ENCODE data around the gene TRIL. TPM values are rescaled to one million over a fixed set of nuclear protein-coding genes. Genes with fewer than 3 reads are reported as not detected.

The TRIL gene
- total and polyA plus RNA-seq, 2 of the 13 experiments (the other 11 are each of a cell fraction or from before 2014, with no cell fraction given) = 0.18 to 0.40 TPM

DNA sequence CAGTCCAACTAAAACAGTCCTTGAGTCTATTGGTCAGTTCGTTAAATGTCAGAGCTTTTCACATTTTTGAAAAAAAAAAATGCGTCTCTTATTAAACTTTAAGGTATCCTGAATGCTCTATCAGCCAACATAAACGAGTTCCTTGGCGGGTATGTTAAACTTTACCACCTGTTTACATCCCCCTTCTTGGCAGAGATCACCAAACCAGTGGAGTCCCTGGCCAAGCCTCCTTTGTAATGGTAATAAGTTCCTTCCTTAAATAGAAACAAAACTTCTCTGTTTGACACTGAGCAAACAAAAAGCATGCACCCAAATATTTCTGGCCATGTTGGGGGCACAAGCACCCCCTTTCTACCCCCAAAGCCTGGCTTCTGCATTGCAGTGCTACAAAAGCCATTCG lies 3.2 kb downstream of the TRIL start:
- no peak overlapping the region for H3K27ac ChIP-seq (ENCODE audit: extremely low read length, insufficient read depth, low read length)
- H3K79me2 ChIP-seq (ENCODE audit: insufficient read depth, low read length) = no peaks in the 10 kb centered on the region
- H3K9ac ChIP-seq (ENCODE audit: insufficient read depth, low read depth, low read length) = no peak overlapping the region
- H3K36me3 ChIP-seq (replicated peaks in 1 of 2; ENCODE audit: control insufficient read depth in 1 of 2, insufficient read depth in 2 of 2, low read length in 2 of 2) = no peaks in the 10 kb centered on the region
- no peaks in the 10 kb centered on the region for H3K27me3 ChIP-seq (ENCODE audit: control insufficient read depth in 1 of 2, insufficient read depth in 2 of 2, low read length in 2 of 2)
- H3K4me1 ChIP-seq (ENCODE audit: insufficient read depth, low read length) = peaks cover 26% of the 10 kb centered on the region
- ATAC-seq (no peak), FAIRE-seq (no peak), DNase-seq (ENCODE audit: low spot score) (no peak)
- intact Hi-C loops (cut with micrococcal nuclease; ENCODE audit: unreplicated experiment) (no loop called here), in situ Hi-C loops (cut with HindIII; ENCODE audit: extremely low pct_ligation_motif_present, low pct_unique_long_range_greater_than_20kb) (loop anchor here (5.0 to 10.0 kb wide), 2 partner anchors 33 to 150 kb away; no protein-coding TSS in a partner anchor)
- H4K20me1 ChIP-seq (ENCODE audit: insufficient read depth, low read length) = no peaks in the 10 kb centered on the region
- TSS peak; percentile 72 for BruUV-seq (replicated peaks)
- 73% methylated on average over 5 of the region's 5 CpGs for WGBS (ENCODE audit: low lambda C conversion rate)
- ChIA-PET POLR2A (interaction anchor here (2.1 kb wide), 1 partner anchor 28 kb away, joined by 13 read pairs; no protein-coding TSS in a partner anchor), CTCF (ENCODE audit: low intra/inter-chr PET ratio, low total read pairs) (interaction anchor here (1.5 to 2.2 kb wide), 2 partner anchors 33 to 147 kb away, joined by 7 to 16 read pairs; no protein-coding TSS in a partner anchor)
- H2AFZ ChIP-seq (ENCODE audit: low read length) = no peak overlapping the region
- no peak overlapping the region for H3K4me3 ChIP-seq (replicated peaks in 1 of 3; ENCODE audit: insufficient read depth in 1 of 3, low read depth in 2 of 3, low read length in 3 of 3)
- H3K4me2 ChIP-seq (ENCODE audit: low read depth, low read length) = no peak overlapping the region
- no peaks in the 10 kb centered on the region for H3K9me3 ChIP-seq (ENCODE audit: low read length)
- TF ChIP-seq, protein P1, sequence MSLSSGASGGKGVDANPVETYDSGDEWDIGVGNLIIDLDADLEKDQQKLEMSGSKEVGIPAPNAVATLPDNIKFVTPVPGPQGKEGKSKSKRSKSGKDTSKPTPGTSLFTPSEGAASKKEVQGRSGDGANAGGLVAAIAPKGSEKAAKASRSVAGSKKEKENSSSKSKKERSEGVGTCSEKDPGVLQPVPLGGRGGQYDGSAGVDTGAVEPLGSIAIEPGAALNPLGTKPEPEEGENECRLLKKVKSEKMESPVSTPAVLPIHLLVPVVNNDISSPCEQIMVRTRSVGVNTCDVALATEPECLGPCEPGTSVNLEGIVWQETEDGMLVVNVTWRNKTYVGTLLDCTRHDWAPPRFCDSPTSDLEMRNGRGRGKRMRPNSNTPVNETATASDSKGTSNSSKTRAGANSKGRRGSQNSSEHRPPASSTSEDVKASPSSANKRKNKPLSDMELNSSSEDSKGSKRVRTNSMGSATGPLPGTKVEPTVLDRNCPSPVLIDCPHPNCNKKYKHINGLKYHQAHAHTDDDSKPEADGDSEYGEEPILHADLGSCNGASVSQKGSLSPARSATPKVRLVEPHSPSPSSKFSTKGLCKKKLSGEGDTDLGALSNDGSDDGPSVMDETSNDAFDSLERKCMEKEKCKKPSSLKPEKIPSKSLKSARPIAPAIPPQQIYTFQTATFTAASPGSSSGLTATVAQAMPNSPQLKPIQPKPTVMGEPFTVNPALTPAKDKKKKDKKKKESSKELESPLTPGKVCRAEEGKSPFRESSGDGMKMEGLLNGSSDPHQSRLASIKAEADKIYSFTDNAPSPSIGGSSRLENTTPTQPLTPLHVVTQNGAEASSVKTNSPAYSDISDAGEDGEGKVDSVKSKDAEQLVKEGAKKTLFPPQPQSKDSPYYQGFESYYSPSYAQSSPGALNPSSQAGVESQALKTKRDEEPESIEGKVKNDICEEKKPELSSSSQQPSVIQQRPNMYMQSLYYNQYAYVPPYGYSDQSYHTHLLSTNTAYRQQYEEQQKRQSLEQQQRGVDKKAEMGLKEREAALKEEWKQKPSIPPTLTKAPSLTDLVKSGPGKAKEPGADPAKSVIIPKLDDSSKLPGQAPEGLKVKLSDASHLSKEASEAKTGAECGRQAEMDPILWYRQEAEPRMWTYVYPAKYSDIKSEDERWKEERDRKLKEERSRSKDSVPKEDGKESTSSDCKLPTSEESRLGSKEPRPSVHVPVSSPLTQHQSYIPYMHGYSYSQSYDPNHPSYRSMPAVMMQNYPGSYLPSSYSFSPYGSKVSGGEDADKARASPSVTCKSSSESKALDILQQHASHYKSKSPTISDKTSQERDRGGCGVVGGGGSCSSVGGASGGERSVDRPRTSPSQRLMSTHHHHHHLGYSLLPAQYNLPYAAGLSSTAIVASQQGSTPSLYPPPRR (CRISPR knock-in tag; IDR thresholded peaks at IDR 0.05; ENCODE audit: borderline replicate concordance) = no peak
- TF ChIP-seq PHF20 (CRISPR knock-in tag; IDR thresholded peaks at IDR 0.05) (no peak), TCF7 (IDR thresholded peaks at IDR 0.05; ENCODE audit: low read depth) (no peak), MIER2 (CRISPR knock-in tag; IDR thresholded peaks at IDR 0.05) (no peak), PHB2 (IDR thresholded peaks at IDR 0.05; ENCODE audit: partially characterized antibody) (no peak), ZNF83 (CRISPR knock-in tag; IDR thresholded peaks at IDR 0.05; ENCODE audit: borderline replicate concordance) (no peak), DMAP1 (CRISPR knock-in tag; IDR thresholded peaks at IDR 0.05) (no peak)
- TF ChIP-seq, protein P2, sequence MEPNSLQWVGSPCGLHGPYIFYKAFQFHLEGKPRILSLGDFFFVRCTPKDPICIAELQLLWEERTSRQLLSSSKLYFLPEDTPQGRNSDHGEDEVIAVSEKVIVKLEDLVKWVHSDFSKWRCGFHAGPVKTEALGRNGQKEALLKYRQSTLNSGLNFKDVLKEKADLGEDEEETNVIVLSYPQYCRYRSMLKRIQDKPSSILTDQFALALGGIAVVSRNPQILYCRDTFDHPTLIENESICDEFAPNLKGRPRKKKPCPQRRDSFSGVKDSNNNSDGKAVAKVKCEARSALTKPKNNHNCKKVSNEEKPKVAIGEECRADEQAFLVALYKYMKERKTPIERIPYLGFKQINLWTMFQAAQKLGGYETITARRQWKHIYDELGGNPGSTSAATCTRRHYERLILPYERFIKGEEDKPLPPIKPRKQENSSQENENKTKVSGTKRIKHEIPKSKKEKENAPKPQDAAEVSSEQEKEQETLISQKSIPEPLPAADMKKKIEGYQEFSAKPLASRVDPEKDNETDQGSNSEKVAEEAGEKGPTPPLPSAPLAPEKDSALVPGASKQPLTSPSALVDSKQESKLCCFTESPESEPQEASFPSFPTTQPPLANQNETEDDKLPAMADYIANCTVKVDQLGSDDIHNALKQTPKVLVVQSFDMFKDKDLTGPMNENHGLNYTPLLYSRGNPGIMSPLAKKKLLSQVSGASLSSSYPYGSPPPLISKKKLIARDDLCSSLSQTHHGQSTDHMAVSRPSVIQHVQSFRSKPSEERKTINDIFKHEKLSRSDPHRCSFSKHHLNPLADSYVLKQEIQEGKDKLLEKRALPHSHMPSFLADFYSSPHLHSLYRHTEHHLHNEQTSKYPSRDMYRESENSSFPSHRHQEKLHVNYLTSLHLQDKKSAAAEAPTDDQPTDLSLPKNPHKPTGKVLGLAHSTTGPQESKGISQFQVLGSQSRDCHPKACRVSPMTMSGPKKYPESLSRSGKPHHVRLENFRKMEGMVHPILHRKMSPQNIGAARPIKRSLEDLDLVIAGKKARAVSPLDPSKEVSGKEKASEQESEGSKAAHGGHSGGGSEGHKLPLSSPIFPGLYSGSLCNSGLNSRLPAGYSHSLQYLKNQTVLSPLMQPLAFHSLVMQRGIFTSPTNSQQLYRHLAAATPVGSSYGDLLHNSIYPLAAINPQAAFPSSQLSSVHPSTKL (CRISPR knock-in tag; IDR thresholded peaks at IDR 0.05) = no peak
- TF ChIP-seq, protein P3, sequence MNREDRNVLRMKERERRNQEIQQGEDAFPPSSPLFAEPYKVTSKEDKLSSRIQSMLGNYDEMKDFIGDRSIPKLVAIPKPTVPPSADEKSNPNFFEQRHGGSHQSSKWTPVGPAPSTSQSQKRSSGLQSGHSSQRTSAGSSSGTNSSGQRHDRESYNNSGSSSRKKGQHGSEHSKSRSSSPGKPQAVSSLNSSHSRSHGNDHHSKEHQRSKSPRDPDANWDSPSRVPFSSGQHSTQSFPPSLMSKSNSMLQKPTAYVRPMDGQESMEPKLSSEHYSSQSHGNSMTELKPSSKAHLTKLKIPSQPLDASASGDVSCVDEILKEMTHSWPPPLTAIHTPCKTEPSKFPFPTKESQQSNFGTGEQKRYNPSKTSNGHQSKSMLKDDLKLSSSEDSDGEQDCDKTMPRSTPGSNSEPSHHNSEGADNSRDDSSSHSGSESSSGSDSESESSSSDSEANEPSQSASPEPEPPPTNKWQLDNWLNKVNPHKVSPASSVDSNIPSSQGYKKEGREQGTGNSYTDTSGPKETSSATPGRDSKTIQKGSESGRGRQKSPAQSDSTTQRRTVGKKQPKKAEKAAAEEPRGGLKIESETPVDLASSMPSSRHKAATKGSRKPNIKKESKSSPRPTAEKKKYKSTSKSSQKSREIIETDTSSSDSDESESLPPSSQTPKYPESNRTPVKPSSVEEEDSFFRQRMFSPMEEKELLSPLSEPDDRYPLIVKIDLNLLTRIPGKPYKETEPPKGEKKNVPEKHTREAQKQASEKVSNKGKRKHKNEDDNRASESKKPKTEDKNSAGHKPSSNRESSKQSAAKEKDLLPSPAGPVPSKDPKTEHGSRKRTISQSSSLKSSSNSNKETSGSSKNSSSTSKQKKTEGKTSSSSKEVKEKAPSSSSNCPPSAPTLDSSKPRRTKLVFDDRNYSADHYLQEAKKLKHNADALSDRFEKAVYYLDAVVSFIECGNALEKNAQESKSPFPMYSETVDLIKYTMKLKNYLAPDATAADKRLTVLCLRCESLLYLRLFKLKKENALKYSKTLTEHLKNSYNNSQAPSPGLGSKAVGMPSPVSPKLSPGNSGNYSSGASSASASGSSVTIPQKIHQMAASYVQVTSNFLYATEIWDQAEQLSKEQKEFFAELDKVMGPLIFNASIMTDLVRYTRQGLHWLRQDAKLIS (CRISPR knock-in tag; IDR thresholded peaks at IDR 0.05) = no peak
- TF ChIP-seq, protein P4, sequence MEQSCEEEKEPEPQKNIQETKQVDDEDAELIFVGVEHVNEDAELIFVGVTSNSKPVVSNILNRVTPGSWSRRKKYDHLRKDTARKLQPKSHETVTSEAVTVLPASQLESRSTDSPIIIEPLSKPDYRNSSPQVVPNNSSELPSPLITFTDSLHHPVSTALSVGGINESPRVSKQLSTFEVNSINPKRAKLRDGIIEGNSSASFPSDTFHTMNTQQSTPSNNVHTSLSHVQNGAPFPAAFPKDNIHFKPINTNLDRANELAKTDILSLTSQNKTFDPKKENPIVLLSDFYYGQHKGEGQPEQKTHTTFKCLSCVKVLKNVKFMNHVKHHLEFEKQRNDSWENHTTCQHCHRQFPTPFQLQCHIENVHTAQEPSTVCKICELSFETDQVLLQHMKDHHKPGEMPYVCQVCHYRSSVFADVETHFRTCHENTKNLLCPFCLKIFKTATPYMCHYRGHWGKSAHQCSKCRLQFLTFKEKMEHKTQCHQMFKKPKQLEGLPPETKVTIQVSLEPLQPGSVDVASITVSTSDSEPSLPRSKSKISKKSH (CRISPR knock-in tag; IDR thresholded peaks at IDR 0.05; ENCODE audit: borderline replicate concordance) = no peak

Measured in HepG2 (cell line).